ENCODE data around the gene BCL2L15. TPM values are rescaled to one million over a fixed set of nuclear protein-coding genes. Genes with fewer than 3 reads are reported as not detected.
A peak's percentile ranks its signal among the peaks of the same experiment; 100 is the strongest.

BCL2L15 gene
- total and polyA plus RNA-seq, 2 of the 13 experiments (the other 11 are each of a cell fraction or from before 2014, with no cell fraction given), result 0.03 to 0.27 TPM

DNA sequence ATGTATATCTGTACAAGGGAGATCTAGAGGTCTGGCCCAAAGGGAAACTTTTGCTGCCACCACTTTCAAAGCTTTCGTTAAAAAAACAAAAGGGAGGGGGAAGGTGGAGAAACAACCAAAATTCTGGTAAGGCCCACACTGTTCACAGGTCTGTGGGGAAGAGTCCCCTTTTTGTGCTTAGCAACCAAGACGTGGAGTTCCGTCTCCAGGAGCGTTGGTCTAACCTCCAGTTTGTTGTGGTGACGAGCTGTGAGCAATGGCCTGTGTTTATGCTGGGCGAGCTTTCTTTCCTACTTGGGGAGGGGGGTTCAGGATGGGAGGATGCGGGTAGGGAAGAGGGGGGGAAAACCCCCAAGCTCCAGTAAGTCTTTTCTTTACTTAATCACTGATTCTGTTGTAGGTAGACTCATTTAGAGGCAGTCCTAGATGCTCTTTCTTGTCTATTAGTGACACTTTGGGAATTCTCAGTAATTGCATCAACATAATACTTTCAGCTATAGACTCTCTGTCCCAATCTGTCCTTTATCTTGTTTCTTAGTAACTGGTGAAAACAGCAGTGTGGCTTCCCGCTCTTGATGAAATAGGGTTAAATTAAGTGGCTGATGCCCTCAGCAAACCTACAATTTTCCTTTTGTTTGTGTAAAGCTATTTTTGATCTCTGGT, 43.2 kb upstream of the BCL2L15 start (continued):
- TF ChIP-seq HNRNPK (IDR thresholded peaks at IDR 0.05; ENCODE audit: low read depth, low read length, poor library complexity, severe bottlenecking) (peak; percentile 38), BCL6 (CRISPR knock-in tag; IDR thresholded peaks at IDR 0.05) (no peak), NR2F1 (CRISPR knock-in tag; IDR thresholded peaks at IDR 0.05) (no peak), ZNF550 (CRISPR knock-in tag; IDR thresholded peaks at IDR 0.05; ENCODE audit: borderline replicate concordance) (no peak), ZNF331 (CRISPR knock-in tag; IDR thresholded peaks at IDR 0.05) (no peak), ZFAT (CRISPR knock-in tag; conservative IDR thresholded peaks at IDR 0.05) (no peak), ZNF652 (CRISPR knock-in tag; IDR thresholded peaks at IDR 0.05; ENCODE audit: borderline replicate concordance, low read depth) (0 out of 2 replicates have a peak, but pooled peaks have one; percentile 18)
- TF ChIP-seq, protein P1, sequence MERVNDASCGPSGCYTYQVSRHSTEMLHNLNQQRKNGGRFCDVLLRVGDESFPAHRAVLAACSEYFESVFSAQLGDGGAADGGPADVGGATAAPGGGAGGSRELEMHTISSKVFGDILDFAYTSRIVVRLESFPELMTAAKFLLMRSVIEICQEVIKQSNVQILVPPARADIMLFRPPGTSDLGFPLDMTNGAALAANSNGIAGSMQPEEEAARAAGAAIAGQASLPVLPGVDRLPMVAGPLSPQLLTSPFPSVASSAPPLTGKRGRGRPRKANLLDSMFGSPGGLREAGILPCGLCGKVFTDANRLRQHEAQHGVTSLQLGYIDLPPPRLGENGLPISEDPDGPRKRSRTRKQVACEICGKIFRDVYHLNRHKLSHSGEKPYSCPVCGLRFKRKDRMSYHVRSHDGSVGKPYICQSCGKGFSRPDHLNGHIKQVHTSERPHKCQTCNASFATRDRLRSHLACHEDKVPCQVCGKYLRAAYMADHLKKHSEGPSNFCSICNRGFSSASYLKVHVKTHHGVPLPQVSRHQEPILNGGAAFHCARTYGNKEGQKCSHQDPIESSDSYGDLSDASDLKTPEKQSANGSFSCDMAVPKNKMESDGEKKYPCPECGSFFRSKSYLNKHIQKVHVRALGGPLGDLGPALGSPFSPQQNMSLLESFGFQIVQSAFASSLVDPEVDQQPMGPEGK (CRISPR knock-in tag; IDR thresholded peaks at IDR 0.05), result 0 out of 2 replicates have a peak, but pooled peaks have one; percentile 13
- TF ChIP-seq, protein P2, sequence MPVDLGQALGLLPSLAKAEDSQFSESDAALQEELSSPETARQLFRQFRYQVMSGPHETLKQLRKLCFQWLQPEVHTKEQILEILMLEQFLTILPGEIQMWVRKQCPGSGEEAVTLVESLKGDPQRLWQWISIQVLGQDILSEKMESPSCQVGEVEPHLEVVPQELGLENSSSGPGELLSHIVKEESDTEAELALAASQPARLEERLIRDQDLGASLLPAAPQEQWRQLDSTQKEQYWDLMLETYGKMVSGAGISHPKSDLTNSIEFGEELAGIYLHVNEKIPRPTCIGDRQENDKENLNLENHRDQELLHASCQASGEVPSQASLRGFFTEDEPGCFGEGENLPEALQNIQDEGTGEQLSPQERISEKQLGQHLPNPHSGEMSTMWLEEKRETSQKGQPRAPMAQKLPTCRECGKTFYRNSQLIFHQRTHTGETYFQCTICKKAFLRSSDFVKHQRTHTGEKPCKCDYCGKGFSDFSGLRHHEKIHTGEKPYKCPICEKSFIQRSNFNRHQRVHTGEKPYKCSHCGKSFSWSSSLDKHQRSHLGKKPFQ (CRISPR knock-in tag; IDR thresholded peaks at IDR 0.05; ENCODE audit: insufficient replicate concordance), result no peak
- TF ChIP-seq, protein P3, sequence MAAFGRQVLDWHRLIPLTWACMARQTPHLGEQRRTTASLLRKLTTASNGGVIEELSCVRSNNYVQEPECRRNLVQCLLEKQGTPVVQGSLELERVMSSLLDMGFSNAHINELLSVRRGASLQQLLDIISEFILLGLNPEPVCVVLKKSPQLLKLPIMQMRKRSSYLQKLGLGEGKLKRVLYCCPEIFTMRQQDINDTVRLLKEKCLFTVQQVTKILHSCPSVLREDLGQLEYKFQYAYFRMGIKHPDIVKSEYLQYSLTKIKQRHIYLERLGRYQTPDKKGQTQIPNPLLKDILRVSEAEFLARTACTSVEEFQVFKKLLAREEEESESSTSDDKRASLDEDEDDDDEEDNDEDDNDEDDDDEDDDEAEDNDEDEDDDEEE (CRISPR knock-in tag; IDR thresholded peaks at IDR 0.05), result 0 out of 2 replicates have a peak, but pooled peaks have one; percentile 7

Data from HepG2 (cell line).